DOHH2 (cell line): Measurements from ENCODE around the gene RHOBTB3.

Source experiments
- CTCF ChIP-seq: fragments of 200-600 bp; sonication (generic); IDR thresholded peaks from one replicate; pipeline ENCODE4 v1.5.1; 2014; ENCODE audit warnings: antibody characterized with exemption, mild to moderate bottlenecking, low read depth, low read length; ENCODE audit not compliant: poor library complexity, severe bottlenecking
- EZH2phosphoT487 ChIP-seq: fragments of 200-600 bp; sonication (generic); IDR thresholded peaks from 2 replicates; pipeline ENCODE4 v1.6.1; 2017; ENCODE audit warnings: borderline replicate concordance, mild to moderate bottlenecking, antibody characterized with exemption, low read length, moderate library complexity, mixed read lengths

- no peak for TF ChIP-seq CTCF
- no peak for TF ChIP-seq EZH2phosphoT487
Observed at GRCh38 chr5:95725071-95725820, 5.9 kb upstream of the RHOBTB3 start.
